ENCODE results near the gene DCAF10. TPM values are rescaled to one million over a fixed set of nuclear protein-coding genes. Genes with fewer than 3 reads are reported as not detected.
"Not testable (repeated sequence)": the region's sequence is repeated elsewhere in the genome, so short reads cannot be mapped to it uniquely, and the experiment has no call there.

DCAF10 gene
- total and polyA plus RNA-seq, 2 experiments from 2014 or later = 15.8 to 20.9 TPM

- 95 to 96% methylated on average over 1 of the region's 1 CpG for WGBS, 2 experiments (ENCODE audit: low coverage in 1 of 2, low lambda C conversion rate in 2 of 2, missing lambda C conversion rate in 2 of 2)
- Histone ChIP-seq H3K4me1 (ENCODE audit: insufficient read depth) (no peaks in the 10 kb centered on the region), H3K9ac (no peak overlapping the region), H3K27me3 (replicated peaks; ENCODE audit: insufficient read depth) (no peaks in the 10 kb centered on the region), H3K4me2 (ENCODE audit: unreplicated experiment) (no peak overlapping the region), H4K20me1 (ENCODE audit: insufficient read depth) (no peaks in the 10 kb centered on the region), H3K4me3 (no peak overlapping the region), H3K9me2 (ENCODE audit: insufficient read depth) (no peaks in the 10 kb centered on the region), H3K79me2 (ENCODE audit: insufficient read depth) (no peaks in the 10 kb centered on the region), H3K27ac (no peak overlapping the region), H3K36me3 (ENCODE audit: low read depth) (0 out of 2 replicates have a peak, but pooled peaks cover 6% of the 10 kb centered on the region), H3K9me3 (ENCODE audit: low read depth) (no peaks in the 10 kb centered on the region), H3F3A (ENCODE audit: insufficient read depth) (peaks cover 3% of the 10 kb centered on the region; the same call in 1 of the 2 replicates), H2AFZ (no peak overlapping the region)
- in situ Hi-C loops (cut with MboI) = no loop called here
- TF ChIP-seq EZH2phosphoT487 (IDR thresholded peaks at IDR 0.05; ENCODE audit: insufficient read depth, low read depth) = no peak
- no peak for DNase-seq
Measured at GRCh38 chr9:37876376-37876775, 75.8 kb downstream of the DCAF10 start.

DNA sequence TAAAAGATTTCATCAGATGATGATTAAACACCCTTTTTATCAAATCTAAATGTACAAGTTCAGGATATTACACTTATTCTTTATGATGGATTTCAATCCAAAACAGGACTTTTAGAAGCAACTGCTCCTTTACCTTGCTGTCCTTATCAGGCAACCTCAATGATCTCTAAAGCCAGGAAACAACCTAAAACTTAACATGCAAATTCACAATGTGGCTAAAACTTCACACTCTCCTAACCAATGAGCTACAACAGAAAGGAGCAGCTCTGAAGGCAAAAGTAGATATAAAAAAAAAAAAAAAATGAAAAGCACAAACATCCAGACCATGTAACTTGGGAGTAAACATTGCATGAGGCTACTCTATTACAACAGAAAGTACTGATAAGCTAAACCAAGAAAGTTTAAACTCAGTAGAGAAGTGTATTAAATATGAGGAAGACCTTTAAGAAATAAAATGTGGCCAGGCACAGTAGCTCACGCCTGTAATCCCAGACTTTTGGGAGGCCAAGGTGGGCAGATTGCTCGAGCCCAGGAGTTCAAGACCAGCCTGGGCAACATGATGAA is 80.4 kb downstream of the DCAF10 start:
- in situ Hi-C loops (cut with MboI) = no loop called here
- no peak overlapping the region for H2AFZ ChIP-seq
- no peak overlapping the region for H3K9ac ChIP-seq
- DNase-seq = no peak
- TF ChIP-seq EZH2phosphoT487 (IDR thresholded peaks at IDR 0.05; ENCODE audit: insufficient read depth, low read depth) (no peak), EZH2 (IDR thresholded peaks at IDR 0.05; ENCODE audit: insufficient read depth, poor library complexity, severe bottlenecking) (no peak)
- H4K20me1 ChIP-seq (ENCODE audit: insufficient read depth) = 0 out of 2 replicates have a peak, but pooled peaks cover 5% of the 10 kb centered on the region
- 0 out of 2 replicates have a peak, but pooled peaks cover 3% of the 10 kb centered on the region for H3F3A ChIP-seq (ENCODE audit: insufficient read depth)
- no peaks in the 10 kb centered on the region for H3K27me3 ChIP-seq (replicated peaks; ENCODE audit: insufficient read depth)
- WGBS, 2 experiments (ENCODE audit: low coverage in 1 of 2, low lambda C conversion rate in 2 of 2, missing lambda C conversion rate in 2 of 2) = 95 to 96% methylated on average over 2 of the region's 2 CpGs
- peaks cover 6% of the 10 kb centered on the region; the same call in 1 of the 2 replicates for H3K36me3 ChIP-seq (ENCODE audit: low read depth)
- H3K79me2 ChIP-seq (ENCODE audit: insufficient read depth) = peaks cover 14% of the 10 kb centered on the region; the same call in 1 of the 2 replicates
- no peaks in the 10 kb centered on the region for H3K9me3 ChIP-seq (ENCODE audit: low read depth)
- H3K9me2 ChIP-seq (ENCODE audit: insufficient read depth) = no peaks in the 10 kb centered on the region
- H3K4me3 ChIP-seq = no peak overlapping the region
- no peaks in the 10 kb centered on the region for H3K4me1 ChIP-seq (ENCODE audit: insufficient read depth)
- no peak overlapping the region for H3K27ac ChIP-seq
- no peak overlapping the region for H3K4me2 ChIP-seq (ENCODE audit: unreplicated experiment)

GRCh38 chr9:37887977-37888583 is 87.5 kb downstream of the DCAF10 start:
- H3K4me1 ChIP-seq (ENCODE audit: insufficient read depth); in situ Hi-C loops (cut with MboI); DNase-seq; H3K27me3 ChIP-seq (replicated peaks; ENCODE audit: insufficient read depth); H3F3A ChIP-seq (ENCODE audit: insufficient read depth); H3K27ac ChIP-seq; H3K36me3 ChIP-seq (ENCODE audit: low read depth); H2AFZ ChIP-seq; H3K9ac ChIP-seq; H3K9me2 ChIP-seq (ENCODE audit: insufficient read depth); H3K4me3 ChIP-seq; H3K4me2 ChIP-seq (ENCODE audit: unreplicated experiment); H3K9me3 ChIP-seq (ENCODE audit: low read depth); H4K20me1 ChIP-seq (ENCODE audit: insufficient read depth): not testable (repeated sequence)
- 89 to 90% methylated on average over 11 of the region's 11 CpGs for WGBS, 2 experiments (ENCODE audit: low coverage in 1 of 2, low lambda C conversion rate in 2 of 2, missing lambda C conversion rate in 2 of 2)
- peaks cover 34% of the 10 kb centered on the region; the same call in 1 of the 2 replicates for H3K79me2 ChIP-seq (ENCODE audit: insufficient read depth)

DNA sequence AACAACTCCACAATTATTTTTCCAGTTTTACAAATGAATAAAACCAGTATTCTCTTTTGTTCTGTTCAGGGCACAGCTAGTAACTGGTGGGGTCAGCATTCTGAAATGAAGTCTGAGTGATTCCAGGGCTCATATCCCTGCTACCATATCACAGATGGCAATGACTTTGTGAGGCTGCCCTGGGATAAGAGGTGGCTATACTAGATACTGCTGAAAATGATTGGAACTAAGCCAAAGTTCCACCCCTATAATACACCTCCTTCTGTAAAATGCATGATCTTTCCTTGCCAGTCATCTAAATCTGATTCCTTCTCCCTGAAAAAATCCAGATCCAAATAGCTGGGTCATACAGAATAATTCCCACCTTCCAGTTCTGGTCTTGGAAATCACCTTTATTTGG is 88.9 kb downstream of the DCAF10 start:
- H2AFZ ChIP-seq = no peak overlapping the region
- no peak overlapping the region for H3K4me2 ChIP-seq (ENCODE audit: unreplicated experiment)
- H3K4me3 ChIP-seq = no peak overlapping the region
- H3K9me3 ChIP-seq (ENCODE audit: low read depth) = no peaks in the 10 kb centered on the region
- DNase-seq = no peak
- no peaks in the 10 kb centered on the region for H3K4me1 ChIP-seq (ENCODE audit: insufficient read depth)
- peaks cover 6% of the 10 kb centered on the region; the same call in 1 of the 2 replicates for H3K36me3 ChIP-seq (ENCODE audit: low read depth)
- peaks cover 27% of the 10 kb centered on the region; the same call in 1 of the 2 replicates for H3K79me2 ChIP-seq (ENCODE audit: insufficient read depth)
- H3F3A ChIP-seq (ENCODE audit: insufficient read depth) = 0 out of 2 replicates have a peak, but pooled peaks cover 5% of the 10 kb centered on the region
- in situ Hi-C loops (cut with MboI) = no loop called here
- no peak overlapping the region for H3K9ac ChIP-seq
- H4K20me1 ChIP-seq (ENCODE audit: insufficient read depth) = no peaks in the 10 kb centered on the region
- TF ChIP-seq EZH2phosphoT487 (IDR thresholded peaks at IDR 0.05; ENCODE audit: insufficient read depth, low read depth) (no peak), EZH2 (IDR thresholded peaks at IDR 0.05; ENCODE audit: insufficient read depth, poor library complexity, severe bottlenecking) (no peak)
- H3K9me2 ChIP-seq (ENCODE audit: insufficient read depth) = no peaks in the 10 kb centered on the region
- no peak overlapping the region for H3K27ac ChIP-seq
- H3K27me3 ChIP-seq (replicated peaks; ENCODE audit: insufficient read depth) = no peaks in the 10 kb centered on the region

DNA sequence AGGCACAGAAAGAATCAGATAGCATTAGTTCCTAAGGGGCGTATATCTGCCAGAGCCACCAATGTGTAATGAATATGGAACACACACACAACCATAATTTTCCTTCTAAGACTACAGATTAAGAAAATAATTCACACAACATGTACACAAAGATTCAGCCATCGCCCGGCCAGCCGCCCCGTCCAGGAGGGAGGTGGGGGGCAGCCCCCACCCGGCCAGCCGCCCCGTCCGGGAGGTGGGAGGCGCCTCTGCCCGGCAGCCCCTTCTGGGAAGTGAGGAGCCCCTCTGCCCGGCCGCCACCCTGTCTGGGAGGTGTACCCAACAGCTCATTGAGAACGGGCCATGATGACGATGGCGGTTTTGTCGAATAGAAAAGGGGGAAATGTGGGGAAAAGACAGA is 90.4 kb downstream of the DCAF10 start:
- DNase-seq; H3K4me1 ChIP-seq (ENCODE audit: insufficient read depth); H3K27ac ChIP-seq; in situ Hi-C loops (cut with MboI); H3K9me3 ChIP-seq (ENCODE audit: low read depth); H3K9me2 ChIP-seq (ENCODE audit: insufficient read depth); H3K4me3 ChIP-seq; H4K20me1 ChIP-seq (ENCODE audit: insufficient read depth); H2AFZ ChIP-seq; H3K4me2 ChIP-seq (ENCODE audit: unreplicated experiment); H3K27me3 ChIP-seq (replicated peaks; ENCODE audit: insufficient read depth); H3K9ac ChIP-seq; H3F3A ChIP-seq (ENCODE audit: insufficient read depth): not testable (repeated sequence)
- peaks cover 20% of the 10 kb centered on the region for H3K36me3 ChIP-seq (ENCODE audit: low read depth)
- peaks cover 32% of the 10 kb centered on the region; the same call in 1 of the 2 replicates for H3K79me2 ChIP-seq (ENCODE audit: insufficient read depth)
- 93 to 96% methylated on average over 15 to 17 of the region's 17 CpGs for WGBS, 2 experiments (ENCODE audit: low coverage in 1 of 2, low lambda C conversion rate in 2 of 2, missing lambda C conversion rate in 2 of 2)
